Endothelial cell of umbilical vein (primary cell): Measurements from ENCODE around the gene GEMIN7. TPM values are rescaled to one million over a fixed set of nuclear protein-coding genes. Genes with fewer than 3 reads are reported as not detected.

ENCODE experiments used
- BruUV-seq: library from RNA; stranded (reverse); fragments of 400-500 nt; replicated peaks from 2 replicates; lab custom pipeline; 2021; lab: Mats Ljungman, UMichigan
- CTCF ChIA-PET: fragments of 300-600, 350-600 bp; sonication (Branson Sonifier 250); formaldehyde crosslinking; loops from one replicate; lab custom pipeline; 2021; ENCODE audit warnings: antibody characterized with exemption, inconsistent platforms; lab: Charles Lee
- POLR2A ChIA-PET: fragments of 300-600, 350-600 bp; sonication (Branson Sonifier 250); formaldehyde crosslinking; loops from one replicate; lab custom pipeline; 2021; ENCODE audit warnings: antibody characterized with exemption, inconsistent platforms; lab: Charles Lee
- DNase-seq: peaks from one replicate; pipeline ENCODE4 v3.0.0-alpha.2; 2011; ENCODE audit warnings: low read depth, low spot score
- FAIRE-seq: peaks from 2 replicates; lab custom pipeline; 2011; peaks lifted over from hg19 to GRCh38; lab: Jason Lieb, UNC
- H2AFZ ChIP-seq: 2 replicates; pipeline ENCODE4 v1.6.0; 2012; ENCODE audit warnings: low read depth, low read length, control low read depth, inconsistent platforms
- H3K27ac ChIP-seq: 2 replicates; pipeline ENCODE4 v1.5.1; 2011; ENCODE audit warnings: low read depth, mild to moderate bottlenecking, control low read depth, low read length, moderate library complexity; ENCODE audit not compliant: insufficient read depth
- H3K27me3 ChIP-seq, 2 experiments: 2 replicates each; pipeline versions ENCODE4 v1.6.0 to v1.6.1; 2011; ENCODE audit warnings: low read length in 2 of 2, mixed read lengths in 1 of 2; ENCODE audit not compliant: control insufficient read depth in 2 of 2, insufficient read depth in 2 of 2
- H3K36me3 ChIP-seq, 2 experiments: 2 replicates in 1 of 2; 3 replicates in 1 of 2; pipeline ENCODE4 v1.5.1; 2011; ENCODE audit warnings: low read length in 2 of 2, mild to moderate bottlenecking in 1 of 2, moderate library complexity in 1 of 2; ENCODE audit not compliant: control insufficient read depth in 2 of 2, insufficient read depth in 2 of 2; ENCODE audit errors: extremely low read depth in 1 of 2
- H3K4me1 ChIP-seq: 3 replicates; pipeline ENCODE4 v1.5.1; 2011; ENCODE audit warnings: mild to moderate bottlenecking, low read length; ENCODE audit not compliant: control insufficient read depth, insufficient read depth; ENCODE audit errors: extremely low read depth
- H3K4me2 ChIP-seq: 2 replicates; pipeline ENCODE4 v1.6.1; 2011; ENCODE audit warnings: low read length, control low read depth, mixed read lengths; ENCODE audit not compliant: insufficient read depth
- H3K4me3 ChIP-seq, 3 experiments: fragments of 200-600 bp in 1 of 3; sonication (generic), shearing (Covaris generic) in 1 of 3; replicated peaks in 1 of 3; 2 replicates each; pipeline ENCODE4 v1.5.1; 2011 to 2016; ENCODE audit warnings: control low read depth in 3 of 3, low read length in 3 of 3, mild to moderate bottlenecking in 2 of 3, inconsistent platforms in 1 of 3, low read depth in 1 of 3, moderate library complexity in 1 of 3; ENCODE audit not compliant: insufficient read depth in 1 of 3
- H3K79me2 ChIP-seq: 2 replicates; pipeline ENCODE4 v1.6.0; 2012; ENCODE audit warnings: low read length, inconsistent platforms; ENCODE audit not compliant: control insufficient read depth, insufficient read depth
- H3K9ac ChIP-seq: replicated peaks from 2 replicates; pipeline ENCODE3; 2011; ENCODE audit warnings: low read length, control low read depth; ENCODE audit not compliant: insufficient read depth; ENCODE audit errors: extremely low read depth
- H3K9me1 ChIP-seq: replicated peaks from 3 replicates; pipeline ENCODE4 v1.6.0; 2011; ENCODE audit warnings: mild to moderate bottlenecking, low read length; ENCODE audit not compliant: control insufficient read depth, insufficient read depth; ENCODE audit errors: extremely low read depth
- H3K9me3 ChIP-seq: replicated peaks from 2 replicates; pipeline ENCODE4 v1.5.1; 2012; ENCODE audit warnings: low read length, inconsistent platforms; ENCODE audit not compliant: control insufficient read depth, insufficient read depth
- H4K20me1 ChIP-seq: replicated peaks from 2 replicates; pipeline ENCODE3; 2011; ENCODE audit warnings: mild to moderate bottlenecking, low read length; ENCODE audit not compliant: control insufficient read depth, insufficient read depth; ENCODE audit errors: extremely low read depth
- EZH2 ChIP-seq: IDR thresholded peaks from 2 replicates; pipeline ENCODE4 v1.6.1; 2012; ENCODE audit warnings: borderline replicate concordance, low read depth, mild to moderate bottlenecking, moderate library complexity, low read length, inconsistent platforms; ENCODE audit not compliant: severe bottlenecking
- FOS ChIP-seq: IDR thresholded peaks from 2 replicates; pipeline ENCODE4 v1.6.1; 2011; ENCODE audit warnings: mild to moderate bottlenecking, low read length, moderate library complexity, borderline replicate concordance; ENCODE audit not compliant: insufficient read depth
- GATA2 ChIP-seq: IDR thresholded peaks from 2 replicates; pipeline ENCODE4 v1.7.0; 2011; ENCODE audit warnings: low read depth, mild to moderate bottlenecking, moderate library complexity, mixed read lengths, low read length; ENCODE audit not compliant: insufficient read length, insufficient read depth
- JUN ChIP-seq: IDR thresholded peaks from 2 replicates; pipeline ENCODE4 v1.6.1; 2011; ENCODE audit warnings: borderline replicate concordance, low read depth; ENCODE audit not compliant: insufficient read length, insufficient read depth
- MYC ChIP-seq: IDR thresholded peaks from one replicate; pipeline ENCODE4 v1.6.1; 2011; ENCODE audit warnings: mild to moderate bottlenecking, low read depth, low read length
- POLR2A ChIP-seq: IDR thresholded peaks from 2 replicates; pipeline ENCODE4 v1.6.1; 2012; ENCODE audit warnings: low read depth, mild to moderate bottlenecking, control low read depth, low read length
- POLR2AphosphoS5 ChIP-seq: IDR thresholded peaks from 2 replicates; pipeline ENCODE4 v1.6.1; 2012; ENCODE audit warnings: low read depth, mild to moderate bottlenecking, control low read depth, low read length, moderate library complexity; ENCODE audit not compliant: insufficient read depth
- dilution Hi-C: fragments of 300-500 bp; cut with MboI; formaldehyde crosslinking; loops from one replicate; pipeline ENCODE4 v1.15.0; 2019; ENCODE audit warnings: low sequenced_read_pairs; ENCODE audit not compliant: extremely low pct_ligation_motif_present
- intact Hi-C: fragments of 100-400 bp; cut with micrococcal nuclease; formaldehyde crosslinking; loops from one replicate; pipeline ENCODE4 v1.10.0; 2022
- polyA plus RNA-seq, 4 experiments: library from polyadenylated mRNA; depleted of rRNA in 3 of 4; stranded (reverse) in 3 of 4; unstranded in 1 of 4; fragments of >200 nt; gene quantifications; 2 replicates each; pipeline versions ENCODE4 v1.2.1 to v1.2.3, GENCODE V29; 2011 to 2012; ENCODE audit warnings: missing spikeins in 1 of 4
- total RNA-seq: library from RNA; stranded (reverse); gene quantifications from 2 replicates; pipeline ENCODE4 v1.2.3, GENCODE V29; 2021
- TF ChIP-seq, protein P1 (sequence below): IDR thresholded peaks from 2 replicates; pipeline ENCODE4 v1.6.1; 2011; ENCODE audit not compliant: insufficient read depth, insufficient read length
- TF ChIP-seq, protein P2 (sequence below), 2 donors: IDR thresholded peaks; 1 replicate in 1 of 2; 2 replicates in 1 of 2; pipeline ENCODE4 v1.5.1; 2011; ENCODE audit warnings: low read length in 2 of 2, mild to moderate bottlenecking in 2 of 2, moderate library complexity in 2 of 2, control low read depth in 1 of 2, inconsistent platforms in 1 of 2, low read depth in 1 of 2; ENCODE audit not compliant: insufficient read depth in 1 of 2; ENCODE audit errors: extremely low read depth in 1 of 2

GEMIN7 gene
- total and polyA plus RNA-seq, 2 donors (not counting 3 experiments of a cell fraction or from before 2014, with no cell fraction given) = 34.2 to 53.7 TPM

DNA sequence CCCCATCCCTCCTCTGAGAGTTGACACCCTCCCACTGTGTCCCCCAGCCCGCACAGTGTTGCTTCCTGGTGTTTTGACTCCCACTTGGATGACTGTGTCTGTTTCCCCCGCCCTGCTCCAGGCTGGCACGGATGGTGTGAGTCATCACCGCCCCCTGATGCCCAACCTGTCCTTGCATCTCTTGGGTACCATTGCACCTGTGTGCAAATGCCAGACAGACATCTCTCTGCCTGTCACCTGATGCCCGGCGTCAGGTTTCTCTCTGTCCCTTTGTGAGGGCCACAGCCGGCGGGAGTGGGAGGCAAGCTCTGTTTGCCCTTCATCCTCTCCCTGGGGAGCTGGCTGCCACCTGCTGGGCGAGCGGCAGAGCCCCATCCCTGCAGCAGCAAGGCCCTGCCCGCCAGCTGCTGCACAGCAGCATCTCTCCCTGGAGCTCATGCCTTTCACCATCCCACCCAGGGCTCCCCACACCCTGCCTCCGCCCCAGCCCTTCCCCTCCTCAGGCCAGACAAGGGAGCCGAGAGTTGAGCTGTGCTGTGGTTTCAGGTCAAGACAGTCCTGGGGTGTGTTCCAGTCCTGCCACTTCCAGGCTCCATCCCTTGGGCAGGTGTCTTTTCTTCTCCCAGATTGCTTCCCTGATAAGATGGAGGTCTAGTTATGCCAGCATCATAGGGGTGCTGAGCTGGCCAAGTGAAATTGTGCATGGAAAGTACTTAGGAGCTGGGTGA is 52.0 kb downstream of the GEMIN7 start:
- Histone ChIP-seq H4K20me1 (no peaks in the 10 kb centered on the region), H3K27ac (no peak overlapping the region), H3K27me3 (no peaks in the 10 kb centered on the region), H3K9me1 (no peaks in the 10 kb centered on the region), H3K36me3 (no peaks in the 10 kb centered on the region), H3K79me2 (peaks cover 21% of the 10 kb centered on the region), H3K4me1 (peaks cover 4% of the 10 kb centered on the region), H3K4me2 (no peak overlapping the region), H2AFZ (no peak overlapping the region), H3K9me3 (no peaks in the 10 kb centered on the region), H3K9ac (no peak overlapping the region), H3K4me3 (no peak overlapping the region)
- FAIRE-seq = no peak
- no TSS peak for BruUV-seq
- CTCF ChIA-PET = interaction anchor here (0.6 to 1.6 kb wide), 3 partner anchors 12 to 88 kb away, joined by 4 to 7 read pairs (median 6); no protein-coding TSS in a partner anchor
- intact Hi-C loops (no loop called here), dilution Hi-C loops (no loop called here)
- peak; percentile 6 for DNase-seq
- POLR2A ChIA-PET = no interaction called here
- TF ChIP-seq, protein P1, sequence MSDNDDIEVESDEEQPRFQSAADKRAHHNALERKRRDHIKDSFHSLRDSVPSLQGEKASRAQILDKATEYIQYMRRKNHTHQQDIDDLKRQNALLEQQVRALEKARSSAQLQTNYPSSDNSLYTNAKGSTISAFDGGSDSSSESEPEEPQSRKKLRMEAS = no peak
- no peak for TF ChIP-seq GATA2
- TF ChIP-seq, protein P2, sequence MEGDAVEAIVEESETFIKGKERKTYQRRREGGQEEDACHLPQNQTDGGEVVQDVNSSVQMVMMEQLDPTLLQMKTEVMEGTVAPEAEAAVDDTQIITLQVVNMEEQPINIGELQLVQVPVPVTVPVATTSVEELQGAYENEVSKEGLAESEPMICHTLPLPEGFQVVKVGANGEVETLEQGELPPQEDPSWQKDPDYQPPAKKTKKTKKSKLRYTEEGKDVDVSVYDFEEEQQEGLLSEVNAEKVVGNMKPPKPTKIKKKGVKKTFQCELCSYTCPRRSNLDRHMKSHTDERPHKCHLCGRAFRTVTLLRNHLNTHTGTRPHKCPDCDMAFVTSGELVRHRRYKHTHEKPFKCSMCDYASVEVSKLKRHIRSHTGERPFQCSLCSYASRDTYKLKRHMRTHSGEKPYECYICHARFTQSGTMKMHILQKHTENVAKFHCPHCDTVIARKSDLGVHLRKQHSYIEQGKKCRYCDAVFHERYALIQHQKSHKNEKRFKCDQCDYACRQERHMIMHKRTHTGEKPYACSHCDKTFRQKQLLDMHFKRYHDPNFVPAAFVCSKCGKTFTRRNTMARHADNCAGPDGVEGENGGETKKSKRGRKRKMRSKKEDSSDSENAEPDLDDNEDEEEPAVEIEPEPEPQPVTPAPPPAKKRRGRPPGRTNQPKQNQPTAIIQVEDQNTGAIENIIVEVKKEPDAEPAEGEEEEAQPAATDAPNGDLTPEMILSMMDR (IDR thresholded peaks at IDR 0.05; ENCODE audit: extremely low read depth in 1 of 2, insufficient read depth in 1 of 2, low read depth in 1 of 2, low read length in 2 of 2) = peak in 1 of 2 donors; percentile 38
- no peak for TF ChIP-seq MYC
- no peak for TF ChIP-seq EZH2
- no peak for TF ChIP-seq FOS
- TF ChIP-seq POLR2AphosphoS5 = no peak
- TF ChIP-seq JUN = no peak
- no peak for TF ChIP-seq POLR2A
